BLaER1 treated with 17β-estradiol and CSF1 and Interleukin-3, amounts not matched to agents 10 nM and 100 nM (cell line): ENCODE data around the gene CALCOCO1.

Experiments used
- H3K27ac ChIP-seq, 11 experiments: shearing (Covaris generic); formaldehyde crosslinking; 2 replicates each; pipeline ENCODE4 v1.8.1; 2022
- H3K27me3 ChIP-seq, 11 experiments: shearing (Covaris generic); formaldehyde crosslinking; 2 replicates each; pipeline ENCODE4 v1.8.1; 2022
- H3K36me3 ChIP-seq, 11 experiments: shearing (Covaris generic); formaldehyde crosslinking; 2 replicates each; pipeline ENCODE4 v1.8.1; 2022
- H3K4me1 ChIP-seq, 10 experiments: shearing (Covaris generic); formaldehyde crosslinking; 2 replicates each; pipeline ENCODE4 v1.8.1; 2022
- H3K4me2 ChIP-seq, 11 experiments: shearing (Covaris generic); formaldehyde crosslinking; 2 replicates each; pipeline ENCODE4 v1.8.1; 2022
- H3K4me3 ChIP-seq, 10 experiments: shearing (Covaris generic); formaldehyde crosslinking; 2 replicates each; pipeline ENCODE4 v1.8.1; 2022
- H3K9ac ChIP-seq, 11 experiments: shearing (Covaris generic); formaldehyde crosslinking; 2 replicates each; pipeline ENCODE4 v1.8.1; 2022
- H3K9me3 ChIP-seq, 11 experiments: shearing (Covaris generic); formaldehyde crosslinking; replicated peaks in 1 of 11; 2 replicates each; pipeline ENCODE4 v1.8.1; 2022
- H4K20me1 ChIP-seq, 11 experiments: shearing (Covaris generic); formaldehyde crosslinking; 2 replicates each; pipeline ENCODE4 v1.8.1; 2022
- Cebpa-rat ChIP-seq, 11 experiments: shearing (Covaris generic); IDR thresholded peaks; 2 replicates each; pipeline ENCODE4 v1.8.1; 2022

CALCOCO1 gene

DNA sequence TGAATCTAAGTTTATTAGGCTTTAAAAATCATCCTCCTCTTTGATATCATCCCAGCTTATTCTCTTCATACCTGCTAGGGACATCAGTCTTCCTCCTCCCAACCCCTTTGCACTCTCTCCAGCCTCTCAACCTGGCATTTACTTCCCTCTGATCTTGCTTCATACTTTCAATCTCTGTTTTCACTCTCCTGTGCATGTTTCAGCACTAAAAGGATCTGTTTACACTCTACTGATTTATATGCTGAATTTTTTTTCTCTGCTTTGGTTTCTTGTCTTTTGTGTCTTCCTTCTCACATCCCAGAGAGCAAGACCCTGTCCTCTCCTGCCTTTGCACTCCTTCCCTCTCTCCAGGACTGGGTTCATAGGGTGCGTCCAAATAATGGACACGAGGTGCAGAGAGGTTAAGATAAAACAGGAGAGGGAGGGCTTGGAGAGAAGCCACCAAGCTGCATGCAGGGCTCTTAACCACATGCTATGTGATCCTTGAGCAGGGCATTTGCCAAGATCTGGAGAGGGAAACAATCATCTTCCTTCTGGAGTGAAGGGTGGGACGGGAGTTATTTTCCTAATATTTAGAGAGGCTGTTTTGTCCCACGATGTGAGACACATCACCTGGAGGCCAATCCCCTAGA, 27.5 kb upstream of the CALCOCO1 start:
- Histone ChIP-seq H3K4me1 (peaks cover 45 to 73% (median 61%) of the 10 kb centered on the region in 10 experiments), H3K27me3 (peaks cover 76 to 100% (median 92%) of the 10 kb centered on the region in 11 experiments), H3K4me3 (no peak overlapping the region), H4K20me1 (peaks cover 0 to 29% (median 0%) of the 10 kb centered on the region in 11 experiments; a peak in 8 of 22 replicates), H3K9ac (no peak overlapping the region), H3K36me3 (no peaks in the 10 kb centered on the region), H3K9me3 (no peaks in the 10 kb centered on the region), H3K4me2 (peak overlapping the region in 10 of 11 experiments; percentile 46 to 85 (median 78); a peak in 19 of 22 replicates), H3K27ac (no peak overlapping the region)
- TF ChIP-seq Cebpa-rat (IDR thresholded peaks at IDR 0.05), result no peak

DNA sequence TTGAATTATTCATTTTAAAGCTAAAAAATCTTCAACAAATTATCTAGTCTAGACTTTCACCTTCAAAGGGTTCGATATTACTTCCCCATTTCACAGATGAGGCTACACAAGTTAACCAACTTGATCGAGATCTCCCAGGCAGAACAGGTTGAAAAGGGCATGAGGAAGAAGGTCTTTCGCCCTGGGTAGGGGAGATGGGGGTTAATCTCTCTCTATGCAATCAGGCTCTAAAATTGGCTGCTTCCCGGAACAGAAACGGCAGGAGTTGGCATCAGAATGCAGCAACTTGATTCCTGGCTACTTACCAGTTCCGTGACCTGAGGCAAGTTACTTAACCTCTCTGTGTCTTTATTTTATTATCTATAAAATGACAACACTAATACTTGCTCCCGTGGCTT, 26.9 kb upstream of the CALCOCO1 start:
- H3K27ac ChIP-seq, result no peak overlapping the region
- H3K4me2 ChIP-seq, result peak overlapping the region in 9 of 11 experiments; percentile 70 to 85 (median 80); a peak in 16 of 22 replicates
- peaks cover 0 to 35% (median 0%) of the 10 kb centered on the region in 11 experiments; a peak in 8 of 22 replicates for H4K20me1 ChIP-seq
- no peaks in the 10 kb centered on the region for H3K9me3 ChIP-seq
- TF ChIP-seq Cebpa-rat (IDR thresholded peaks at IDR 0.05), result no peak
- no peak overlapping the region for H3K9ac ChIP-seq
- peaks cover 77 to 100% (median 92%) of the 10 kb centered on the region in 11 experiments for H3K27me3 ChIP-seq
- H3K4me3 ChIP-seq, result no peak overlapping the region
- H3K4me1 ChIP-seq, result peaks cover 45 to 73% (median 61%) of the 10 kb centered on the region in 10 experiments
- no peaks in the 10 kb centered on the region for H3K36me3 ChIP-seq

DNA sequence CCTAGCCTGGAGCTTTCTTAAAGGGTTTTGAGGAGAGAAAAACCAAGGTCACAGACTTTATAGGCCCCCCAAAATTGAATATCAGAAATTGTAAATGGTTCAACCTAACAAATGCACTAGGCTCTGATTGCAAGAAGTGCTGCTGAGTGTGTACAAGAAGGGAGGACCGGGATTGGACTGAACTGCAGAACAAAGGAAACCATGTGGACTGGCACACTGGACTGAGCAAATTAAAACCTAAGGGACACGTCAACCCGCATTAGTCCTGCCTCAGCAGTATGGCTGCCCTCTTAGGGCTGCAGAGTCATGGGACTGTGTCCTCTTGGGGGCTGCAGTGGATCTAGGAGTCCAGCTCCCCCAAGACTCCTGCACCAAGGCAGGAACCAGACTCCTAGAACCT, 25.4 kb upstream of the CALCOCO1 start:
- Histone ChIP-seq H3K4me2 (peak overlapping the region in 5 of 11 experiments; percentile 88 to 99 (median 98); a peak in 5 of 22 replicates), H3K9ac (no peak overlapping the region), H3K4me3 (no peak overlapping the region), H4K20me1 (peaks cover 0 to 48% (median 7%) of the 10 kb centered on the region in 11 experiments; a peak in 8 of 22 replicates), H3K9me3 (no peaks in the 10 kb centered on the region), H3K4me1 (peaks cover 37 to 73% (median 61%) of the 10 kb centered on the region in 10 experiments), H3K36me3 (no peaks in the 10 kb centered on the region), H3K27me3 (peaks cover 77 to 100% (median 92%) of the 10 kb centered on the region in 11 experiments), H3K27ac (no peak overlapping the region)
- no peak for TF ChIP-seq Cebpa-rat (IDR thresholded peaks at IDR 0.05)

DNA sequence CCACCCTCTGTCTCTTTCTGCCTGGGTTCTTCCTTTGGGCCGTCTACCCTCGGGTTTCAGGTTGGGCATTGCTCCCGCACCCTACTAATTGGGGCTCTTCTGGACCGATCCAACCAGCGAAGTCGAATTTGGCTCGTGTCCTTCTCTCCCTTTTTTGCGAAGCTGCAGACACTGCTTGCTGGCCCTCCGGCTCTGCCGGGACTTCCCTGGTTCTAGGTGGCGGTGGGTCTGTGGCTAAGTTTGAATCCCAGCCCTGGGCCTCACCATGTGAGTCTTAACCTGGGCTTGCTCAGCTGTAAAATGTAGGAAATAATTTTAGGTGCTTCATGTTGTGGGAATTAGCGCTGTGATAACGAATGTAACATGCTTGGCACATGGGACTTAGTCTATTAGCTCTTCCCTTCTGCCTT, 24.9 kb upstream of the CALCOCO1 start:
- Histone ChIP-seq H3K36me3 (no peaks in the 10 kb centered on the region), H3K4me1 (peaks cover 32 to 71% (median 60%) of the 10 kb centered on the region in 10 experiments), H3K27ac (no peak overlapping the region), H3K27me3 (peaks cover 79 to 100% (median 93%) of the 10 kb centered on the region in 11 experiments), H3K4me2 (peak overlapping the region; percentile 88 to 99 (median 98)), H3K4me3 (peak overlapping the region; percentile 53 to 74 (median 62); a peak in 19 of 20 replicates), H3K9ac (peak overlapping the region in 6 of 11 experiments; percentile 52 to 72 (median 64); a peak in 5 of 22 replicates), H3K9me3 (no peaks in the 10 kb centered on the region), H4K20me1 (peaks cover 0 to 50% (median 7%) of the 10 kb centered on the region in 11 experiments; a peak in 8 of 22 replicates)
- TF ChIP-seq Cebpa-rat (IDR thresholded peaks at IDR 0.05), result no peak

DNA sequence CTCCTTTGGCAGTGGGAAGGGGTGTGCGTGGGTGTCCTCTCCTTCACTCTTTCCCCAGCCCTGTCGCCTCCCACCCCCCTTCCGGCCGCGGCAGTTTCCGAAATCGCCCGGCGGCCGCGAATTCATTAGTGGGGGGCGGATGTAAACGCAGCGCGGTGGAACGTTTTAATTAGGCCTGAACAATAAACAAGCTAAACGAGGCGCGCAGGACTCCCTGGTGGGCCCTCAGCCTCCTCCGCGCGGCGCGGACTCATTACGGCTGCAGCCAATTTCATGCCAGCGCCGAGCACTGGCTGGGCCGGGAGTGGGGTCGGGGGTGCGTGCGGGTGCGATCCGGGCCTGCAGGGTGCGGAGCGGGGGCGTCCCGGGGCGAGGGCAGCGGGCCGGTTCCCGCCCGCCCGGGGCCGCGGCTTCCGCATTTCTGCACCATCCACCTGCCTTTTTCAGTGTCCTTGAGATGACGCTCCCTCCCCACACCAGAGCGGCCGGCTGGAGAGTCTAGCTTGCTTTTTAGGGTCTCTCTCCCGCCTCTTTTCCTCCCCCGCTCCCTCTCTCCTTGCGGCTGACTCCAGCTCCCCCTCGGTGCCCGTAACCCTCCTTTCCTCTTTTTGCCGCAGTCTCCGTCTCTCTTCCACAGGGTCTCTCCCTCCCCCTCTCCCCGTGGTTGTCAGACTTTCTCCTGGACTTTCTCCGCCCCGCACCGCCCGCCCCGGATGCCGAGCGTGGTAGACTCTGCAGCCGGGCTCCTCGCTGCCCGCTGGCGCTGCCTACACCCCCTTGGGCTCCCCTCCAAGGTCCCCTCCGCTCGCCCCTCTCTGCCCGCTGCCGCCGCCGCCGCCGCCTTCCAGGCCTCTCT, 24.3 kb upstream of the CALCOCO1 start, which contains the start of gene CISTR:
Gene CISTR (minus strand): TSS at position 644 of the 856 bp plus-strand sequence.
- H3K36me3 ChIP-seq, result no peaks in the 10 kb centered on the region
- no peaks in the 10 kb centered on the region for H3K9me3 ChIP-seq
- no peak for TF ChIP-seq Cebpa-rat (IDR thresholded peaks at IDR 0.05)
- H3K27ac ChIP-seq, result peak within 1 kb of the TSS in 4 of 11 experiments; percentile 7 to 31 (median 24); a peak in 3 of 22 replicates
- peaks cover 26 to 64% (median 53%) of the 10 kb centered on the region in 10 experiments for H3K4me1 ChIP-seq
- peak within 1 kb of the TSS; percentile 88 to 99 (median 98) for H3K4me2 ChIP-seq
- H4K20me1 ChIP-seq, result peaks cover 0 to 50% (median 7%) of the 10 kb centered on the region in 11 experiments; a peak in 8 of 22 replicates
- peak within 1 kb of the TSS; percentile 36 to 72 (median 62); a peak in 21 of 22 replicates for H3K9ac ChIP-seq
- H3K27me3 ChIP-seq, result peaks cover 84 to 99% (median 95%) of the 10 kb centered on the region in 11 experiments
- peak within 1 kb of the TSS; percentile 53 to 74 (median 62) for H3K4me3 ChIP-seq

DNA sequence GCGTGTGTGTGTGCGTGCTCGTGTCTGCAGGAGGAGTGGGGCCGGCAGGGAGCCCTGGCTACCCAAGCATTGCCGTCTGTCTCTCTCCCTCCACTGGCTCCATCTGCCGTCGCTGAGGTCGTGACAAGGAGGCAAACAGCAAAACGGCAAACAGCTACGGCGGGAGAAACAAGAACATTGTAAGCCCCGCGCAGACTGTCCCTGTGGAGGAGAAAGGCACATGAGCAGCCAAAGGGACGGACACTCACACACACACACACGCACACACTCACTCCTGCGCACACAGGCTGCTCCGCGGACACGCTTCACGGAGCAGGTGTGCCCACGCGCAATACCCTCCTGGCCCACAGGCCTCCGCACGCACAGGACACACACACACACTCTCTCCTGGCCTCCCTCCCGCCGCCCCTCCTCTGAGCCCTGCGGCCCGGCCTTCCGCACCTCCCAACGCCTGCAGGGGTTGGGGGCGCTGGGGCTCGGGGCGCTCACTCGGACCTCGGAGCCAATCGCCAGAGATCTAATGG, 23.6 kb upstream of the CALCOCO1 start:
- Histone ChIP-seq H3K9ac (peak overlapping the region; percentile 36 to 72 (median 62); a peak in 18 of 22 replicates), H3K27me3 (peaks cover 89 to 100% (median 98%) of the 10 kb centered on the region in 11 experiments)

DNA sequence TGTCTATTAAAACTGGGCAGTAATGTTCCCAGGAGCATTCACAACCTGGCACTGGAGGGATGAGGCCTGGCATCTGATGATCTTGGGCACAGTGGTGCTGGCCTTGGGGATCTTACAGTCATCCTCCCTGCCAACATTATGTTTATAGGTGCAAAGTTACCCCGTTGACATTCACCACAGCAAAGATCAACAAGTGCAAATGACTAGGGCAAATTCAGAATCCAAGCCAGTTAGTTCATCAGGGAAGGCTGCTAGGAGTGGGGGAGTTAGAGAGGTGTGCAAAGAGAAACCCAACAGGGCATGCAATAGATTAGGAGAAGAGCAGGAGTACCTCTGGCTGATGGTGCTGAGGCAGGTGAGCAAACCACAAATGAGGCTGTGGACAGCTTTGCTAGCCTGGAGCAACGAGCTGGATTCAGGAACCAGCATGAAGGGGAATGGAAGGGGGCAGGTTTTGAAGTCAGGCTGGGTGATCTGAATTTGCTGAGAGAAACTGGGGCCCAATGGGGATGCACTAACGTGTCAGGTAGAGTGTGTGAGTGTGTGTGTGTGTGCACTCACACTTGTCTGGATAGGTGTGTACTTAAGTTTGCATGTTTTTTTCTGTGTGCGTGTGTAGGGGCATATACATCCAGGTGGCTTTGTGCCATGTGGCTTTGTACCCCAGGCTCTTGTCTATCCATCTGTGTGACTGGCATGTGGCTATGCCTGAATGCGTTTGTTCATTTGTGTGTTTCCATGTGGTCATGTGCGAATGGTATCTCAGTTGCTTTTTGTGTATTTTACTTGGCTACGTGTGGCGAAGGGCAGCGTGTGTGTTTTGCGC, 22.9 kb upstream of the CALCOCO1 start:
- TF ChIP-seq Cebpa-rat (IDR thresholded peaks at IDR 0.05), result no peak
- Histone ChIP-seq H3K9me3 (no peaks in the 10 kb centered on the region), H3K36me3 (no peaks in the 10 kb centered on the region), H3K4me1 (peaks cover 14 to 51% (median 40%) of the 10 kb centered on the region in 10 experiments; a peak in 19 of 20 replicates), H3K27me3 (peaks cover 96 to 100% (median 98%) of the 10 kb centered on the region in 11 experiments), H3K4me3 (peak overlapping the region in 9 of 10 experiments; percentile 53 to 74 (median 62); a peak in 11 of 20 replicates), H3K9ac (peak overlapping the region in 1 of 11 experiments; percentile 72; a peak in 1 of 22 replicates), H3K27ac (no peak overlapping the region), H3K4me2 (peak overlapping the region; percentile 88 to 99 (median 98)), H4K20me1 (peaks cover 0 to 50% (median 7%) of the 10 kb centered on the region in 11 experiments; a peak in 9 of 22 replicates)

More for the DNA sequence above, 23.6 kb upstream of the CALCOCO1 start:
- peaks cover 0 to 50% (median 7%) of the 10 kb centered on the region in 11 experiments; a peak in 9 of 22 replicates for H4K20me1 ChIP-seq
- TF ChIP-seq Cebpa-rat (IDR thresholded peaks at IDR 0.05), result no peak
- no peaks in the 10 kb centered on the region for H3K36me3 ChIP-seq
- peak overlapping the region; percentile 88 to 99 (median 98) for H3K4me2 ChIP-seq
- peak overlapping the region in 1 of 11 experiments; percentile 23; a peak in 1 of 22 replicates for H3K27ac ChIP-seq
- no peaks in the 10 kb centered on the region for H3K9me3 ChIP-seq
- H3K4me1 ChIP-seq, result peaks cover 19 to 57% (median 46%) of the 10 kb centered on the region in 10 experiments
- peak overlapping the region; percentile 53 to 74 (median 62) for H3K4me3 ChIP-seq
